ENCODE data around the gene ABI3BP. TPM values are rescaled to one million over a fixed set of nuclear protein-coding genes. Genes with fewer than 3 reads are reported as not detected.

The ABI3BP gene
- total and polyA plus RNA-seq, 10 of the 15 experiments (the other 5 are each of a cell fraction or from before 2014, with no cell fraction given), result 0.03 to 0.42 (median 0.11) TPM; not detected in 4

DNA sequence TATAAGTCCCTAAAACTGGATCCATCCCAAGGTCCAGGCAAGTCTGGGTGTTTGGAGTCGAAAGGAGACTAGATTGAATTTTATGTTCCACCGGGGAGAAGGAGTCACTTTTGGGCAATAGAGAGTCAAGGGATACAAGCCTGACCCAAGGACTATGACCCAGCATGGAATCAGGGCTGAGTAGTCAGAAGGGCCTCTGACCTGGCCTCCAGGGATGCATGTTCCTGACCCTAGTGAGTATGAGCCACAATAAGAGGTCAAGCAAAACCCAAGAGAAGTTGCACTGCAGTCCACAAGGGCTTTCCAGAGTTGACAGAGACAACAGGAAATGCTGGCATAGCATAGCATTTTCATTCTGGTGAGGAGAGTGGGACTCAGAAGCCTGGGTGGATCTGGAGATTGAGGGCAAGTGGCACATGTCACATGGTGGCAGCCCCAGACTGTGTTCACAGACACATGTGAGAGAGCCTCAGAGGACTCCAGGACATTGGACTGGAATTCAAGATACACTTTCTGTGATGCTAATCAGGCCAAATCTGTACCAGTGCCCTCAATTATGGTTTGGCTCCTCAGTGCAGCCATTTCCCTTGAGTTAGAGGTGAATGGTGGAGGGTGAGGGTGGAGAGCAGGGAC, 217.0 kb downstream of the ABI3BP start (continued):
- TF ChIP-seq CUX1 (IDR thresholded peaks at IDR 0.05; ENCODE audit: insufficient replicate concordance, low read depth, low read length), result no peak
- TF ChIP-seq SMC3 (IDR thresholded peaks at IDR 0.05; ENCODE audit: borderline replicate concordance, low read length), result no peak
- no peak for TF ChIP-seq ZNF24 (IDR thresholded peaks at IDR 0.05)

DNA sequence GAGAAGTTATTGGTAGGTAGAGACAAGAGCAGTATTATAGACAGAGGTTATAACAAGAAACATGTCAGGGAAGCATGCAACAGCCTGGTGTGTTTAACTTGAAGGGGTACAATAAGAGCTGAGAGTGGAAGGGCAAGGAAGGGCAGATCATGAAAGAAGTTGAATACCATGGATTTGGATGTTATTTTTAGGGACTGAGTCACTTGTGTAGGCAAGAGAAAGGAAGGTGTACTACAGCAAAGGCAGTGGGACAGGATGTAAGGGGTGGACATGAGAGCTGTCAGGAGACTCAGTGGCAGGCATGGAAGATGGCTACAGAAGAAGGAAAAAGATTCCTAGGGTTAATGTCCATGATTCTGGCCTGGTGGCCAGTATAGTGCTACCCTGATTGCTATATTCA, 217.6 kb downstream of the ABI3BP start:
- CTCF ChIA-PET, result interaction anchor here (2.2 kb wide), 1 partner anchor 21 kb away, joined by 7 read pairs; no protein-coding TSS in a partner anchor
- no peaks in the 10 kb centered on the region for H3K27me3 ChIP-seq (replicated peaks in 1 of 2; ENCODE audit: control insufficient read depth in 2 of 2, insufficient read depth in 2 of 2, low read length in 1 of 2)
- H3K4me3 ChIP-seq, result no peak overlapping the region
- no peaks in the 10 kb centered on the region for H3K36me3 ChIP-seq (ENCODE audit: control insufficient read depth in 2 of 2, insufficient read depth in 2 of 2, low read length in 1 of 2)
- no peak overlapping the region for H3K9ac ChIP-seq (ENCODE audit: control insufficient read depth, insufficient read depth, low read length)
- intact Hi-C loops (cut with micrococcal nuclease; ENCODE audit: unreplicated experiment) (no loop called here), in situ Hi-C loops (cut with MboI) (no loop called here)
- no peaks in the 10 kb centered on the region for H3K9me3 ChIP-seq (replicated peaks; ENCODE audit: control insufficient read depth, insufficient read depth, low read length)
- FAIRE-seq, result no peak
- no peaks in the 10 kb centered on the region for H4K20me1 ChIP-seq (ENCODE audit: control insufficient read depth, insufficient read depth)
- SMC1A ChIA-PET (ENCODE audit: uncharacterized antibody, unreplicated experiment), result no interaction called here
- no peak for DNase-seq (ENCODE audit: low read depth, low spot score)
- no peak for ATAC-seq
- H3K79me2 ChIP-seq (ENCODE audit: control insufficient read depth, insufficient read depth, low read length), result no peaks in the 10 kb centered on the region
- H3K27ac ChIP-seq (ENCODE audit: control insufficient read depth, insufficient read depth), result no peak overlapping the region
- POLR2A ChIA-PET, result no interaction called here
- RAD21 ChIA-PET (ENCODE audit: unreplicated experiment), result no interaction called here
- H3K4me2 ChIP-seq (ENCODE audit: control insufficient read depth, insufficient read depth), result no peak overlapping the region
- H2AFZ ChIP-seq (ENCODE audit: control insufficient read depth, low read depth, low read length), result no peak overlapping the region
- H3K4me1 ChIP-seq (ENCODE audit: control insufficient read depth, insufficient read depth, low read length), result no peaks in the 10 kb centered on the region
- no TSS peak for BruUV-seq (replicated peaks)
- TF ChIP-seq EGR1 (IDR thresholded peaks at IDR 0.05; ENCODE audit: borderline replicate concordance in 1 of 2, low read depth in 2 of 2, low read length in 2 of 2) (no peak), FOXK2 (IDR thresholded peaks at IDR 0.05) (no peak), ETV6 (conservative IDR thresholded peaks at IDR 0.05 in 1 of 2, IDR thresholded peaks at IDR 0.05 in 1 of 2; ENCODE audit: borderline replicate concordance in 1 of 2, low read depth in 1 of 2) (no peak), HDAC6 (IDR thresholded peaks at IDR 0.05; ENCODE audit: unreplicated experiment) (no peak), HDAC2 (IDR thresholded peaks at IDR 0.05) (no peak), ELK1 (IDR thresholded peaks at IDR 0.05; ENCODE audit: low read depth, low read length) (no peak), PBX3 (IDR thresholded peaks at IDR 0.05; ENCODE audit: insufficient replicate concordance, low read depth, low read length) (no peak), TCF7 (IDR thresholded peaks at IDR 0.05; ENCODE audit: borderline replicate concordance) (no peak), ZNF217 (IDR thresholded peaks at IDR 0.05) (no peak)
- TF ChIP-seq, protein P1, sequence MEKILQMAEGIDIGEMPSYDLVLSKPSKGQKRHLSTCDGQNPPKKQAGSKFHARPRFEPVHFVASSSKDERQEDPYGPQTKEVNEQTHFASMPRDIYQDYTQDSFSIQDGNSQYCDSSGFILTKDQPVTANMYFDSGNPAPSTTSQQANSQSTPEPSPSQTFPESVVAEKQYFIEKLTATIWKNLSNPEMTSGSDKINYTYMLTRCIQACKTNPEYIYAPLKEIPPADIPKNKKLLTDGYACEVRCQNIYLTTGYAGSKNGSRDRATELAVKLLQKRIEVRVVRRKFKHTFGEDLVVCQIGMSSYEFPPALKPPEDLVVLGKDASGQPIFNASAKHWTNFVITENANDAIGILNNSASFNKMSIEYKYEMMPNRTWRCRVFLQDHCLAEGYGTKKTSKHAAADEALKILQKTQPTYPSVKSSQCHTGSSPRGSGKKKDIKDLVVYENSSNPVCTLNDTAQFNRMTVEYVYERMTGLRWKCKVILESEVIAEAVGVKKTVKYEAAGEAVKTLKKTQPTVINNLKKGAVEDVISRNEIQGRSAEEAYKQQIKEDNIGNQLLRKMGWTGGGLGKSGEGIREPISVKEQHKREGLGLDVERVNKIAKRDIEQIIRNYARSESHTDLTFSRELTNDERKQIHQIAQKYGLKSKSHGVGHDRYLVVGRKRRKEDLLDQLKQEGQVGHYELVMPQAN (conservative IDR thresholded peaks at IDR 0.05), result no peak
